ENCODE measurements around the gene ATAD2B.

GRCh38 chr2:23900133-23900532, 26.8 kb downstream of the ATAD2B start:
- TF ChIP-seq, protein P1, sequence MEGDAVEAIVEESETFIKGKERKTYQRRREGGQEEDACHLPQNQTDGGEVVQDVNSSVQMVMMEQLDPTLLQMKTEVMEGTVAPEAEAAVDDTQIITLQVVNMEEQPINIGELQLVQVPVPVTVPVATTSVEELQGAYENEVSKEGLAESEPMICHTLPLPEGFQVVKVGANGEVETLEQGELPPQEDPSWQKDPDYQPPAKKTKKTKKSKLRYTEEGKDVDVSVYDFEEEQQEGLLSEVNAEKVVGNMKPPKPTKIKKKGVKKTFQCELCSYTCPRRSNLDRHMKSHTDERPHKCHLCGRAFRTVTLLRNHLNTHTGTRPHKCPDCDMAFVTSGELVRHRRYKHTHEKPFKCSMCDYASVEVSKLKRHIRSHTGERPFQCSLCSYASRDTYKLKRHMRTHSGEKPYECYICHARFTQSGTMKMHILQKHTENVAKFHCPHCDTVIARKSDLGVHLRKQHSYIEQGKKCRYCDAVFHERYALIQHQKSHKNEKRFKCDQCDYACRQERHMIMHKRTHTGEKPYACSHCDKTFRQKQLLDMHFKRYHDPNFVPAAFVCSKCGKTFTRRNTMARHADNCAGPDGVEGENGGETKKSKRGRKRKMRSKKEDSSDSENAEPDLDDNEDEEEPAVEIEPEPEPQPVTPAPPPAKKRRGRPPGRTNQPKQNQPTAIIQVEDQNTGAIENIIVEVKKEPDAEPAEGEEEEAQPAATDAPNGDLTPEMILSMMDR (conservative IDR thresholded peaks at IDR 0.05 in 1 of 2, IDR thresholded peaks at IDR 0.05 in 1 of 2; ENCODE audit: extremely low read depth in 1 of 2, insufficient read depth in 1 of 2, low read depth in 1 of 2, low read length in 2 of 2): no peak
- no peak for TF ChIP-seq EZH2 (IDR thresholded peaks at IDR 0.05; ENCODE audit: borderline replicate concordance, low read length)

Measured in mammary epithelial cell (primary cell).